Retinal pigment epithelial cell (primary cell): ENCODE results near the gene KCNQ5.
A peak's percentile ranks its signal among the peaks of the same experiment; 100 is the strongest.
"Not testable (repeated sequence)": the region's sequence is repeated elsewhere in the genome, so short reads cannot be mapped to it uniquely, and the experiment has no call there.

Experiments
- DNase-seq: peaks from one replicate; pipeline ENCODE4 v3.0.0-alpha.2; 2010; ENCODE audit warnings: low read depth
- H3K4me3 ChIP-seq: 2 replicates; pipeline ENCODE4 v1.5.1; 2011; ENCODE audit warnings: mild to moderate bottlenecking, low read length, control low read depth, moderate library complexity
- CTCF ChIP-seq: conservative IDR thresholded peaks from 2 replicates; pipeline ENCODE4 v1.5.1; 2011; ENCODE audit warnings: low read depth, low read length, control low read depth, inconsistent platforms

KCNQ5 gene

GRCh38 chr6:72621291-72622093 lies at the start of gene KCNQ5:
TSS of gene KCNQ5 (plus strand) at chr6:72622064.
- no peak for TF ChIP-seq CTCF
- DNase-seq, result no peak
- H3K4me3 ChIP-seq, result peak within 1 kb of the TSS; percentile 63

- no peak for DNase-seq
- TF ChIP-seq CTCF, result no peak
- H3K4me3 ChIP-seq, result no peak overlapping the region
These were observed 42.0 kb upstream of the KCNQ5 start for GRCh38 chr6:72579865-72580264.

GRCh38 chr6:72580281-72580940 lies 41.5 kb upstream of the KCNQ5 start:
- peak; percentile 75 for TF ChIP-seq CTCF
- H3K4me3 ChIP-seq, result no peak overlapping the region
- peak; percentile 28 for DNase-seq

DNA sequence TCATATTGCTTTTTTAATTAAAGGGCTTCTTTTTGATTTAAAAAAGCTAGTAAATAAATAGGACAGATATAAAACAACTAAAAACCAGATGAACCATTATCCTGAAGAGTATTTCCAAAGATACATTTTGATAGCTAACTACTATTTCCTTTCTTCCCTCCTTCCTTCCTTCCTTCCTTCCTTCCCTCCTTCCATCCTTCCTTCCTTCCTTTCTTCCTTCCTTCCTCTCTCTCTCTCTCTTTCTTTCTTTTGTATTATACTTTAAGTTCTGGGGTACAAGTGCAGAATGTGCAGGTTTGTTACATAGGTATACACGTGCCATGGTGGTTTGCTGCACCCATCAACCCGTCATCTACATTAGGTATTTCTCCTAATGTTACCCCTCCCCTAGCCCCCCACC lies 40.9 kb upstream of the KCNQ5 start:
- not testable (repeated sequence) for DNase-seq

GRCh38 chr6:72588155-72588554 lies 33.7 kb upstream of the KCNQ5 start:
- no peak for DNase-seq
- no peak overlapping the region for H3K4me3 ChIP-seq
- no peak for TF ChIP-seq CTCF

More for the DNA sequence above, 40.9 kb upstream of the KCNQ5 start:
- H3K4me3 ChIP-seq, result not testable (repeated sequence)

DNA sequence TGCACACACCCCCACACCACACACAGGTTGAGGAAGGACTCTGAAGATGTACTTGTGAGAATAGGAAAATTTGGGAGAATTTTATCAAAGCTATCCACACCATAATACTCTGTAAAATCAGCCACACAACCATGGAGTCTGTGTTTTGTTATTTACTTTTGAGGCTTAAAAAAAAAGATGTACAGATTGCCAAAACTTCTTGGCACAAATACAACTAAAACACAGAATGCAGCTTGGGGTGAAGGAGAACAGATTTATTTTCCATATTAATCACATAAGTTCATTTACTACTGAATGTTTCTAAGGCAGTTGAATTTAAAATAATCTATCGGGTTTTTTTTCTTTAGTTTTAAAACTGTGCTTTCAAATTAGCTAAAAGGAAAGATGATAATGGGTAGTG lies 32.8 kb upstream of the KCNQ5 start:
- peak; percentile 3 for DNase-seq

DNA sequence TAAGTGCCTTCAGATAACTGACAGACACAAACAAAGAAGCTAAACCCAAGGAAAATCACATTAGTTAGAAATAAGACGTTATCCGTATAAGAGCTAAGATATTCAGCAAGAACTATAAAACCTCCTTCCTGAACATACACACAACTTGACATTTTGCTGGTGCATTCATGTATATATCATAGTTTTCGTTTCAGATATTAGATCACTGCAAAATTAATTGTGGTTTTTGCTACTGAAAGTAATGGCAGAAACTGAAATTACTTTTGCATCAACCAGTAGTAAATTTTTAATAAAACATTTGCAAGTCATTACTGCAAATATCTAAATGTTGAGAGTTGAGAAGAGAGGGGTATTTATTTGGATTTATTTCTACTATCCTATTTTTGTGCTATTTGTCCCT lies 26.1 kb upstream of the KCNQ5 start:
- H3K4me3 ChIP-seq, result no peak overlapping the region
- DNase-seq, result no peak
- TF ChIP-seq CTCF, result no peak

More for the DNA sequence above, 32.8 kb upstream of the KCNQ5 start:
- no peak overlapping the region for H3K4me3 ChIP-seq
- no peak for TF ChIP-seq CTCF
